ENCODE data around the gene C19orf81.

The C19orf81 gene

GRCh38 chr19:50629801-50630200 lies 19.4 kb upstream of the C19orf81 start:
- DNase-seq, result no peak

GRCh38 chr19:50632151-50632835 lies 17.0 kb upstream of the C19orf81 start:
- no peak for DNase-seq

- no peak for DNase-seq
These were observed 15.9 kb upstream of the C19orf81 start for GRCh38 chr19:50633359-50633758.

- no peak for DNase-seq
These were observed 15.3 kb upstream of the C19orf81 start for GRCh38 chr19:50633973-50634372.

DNA sequence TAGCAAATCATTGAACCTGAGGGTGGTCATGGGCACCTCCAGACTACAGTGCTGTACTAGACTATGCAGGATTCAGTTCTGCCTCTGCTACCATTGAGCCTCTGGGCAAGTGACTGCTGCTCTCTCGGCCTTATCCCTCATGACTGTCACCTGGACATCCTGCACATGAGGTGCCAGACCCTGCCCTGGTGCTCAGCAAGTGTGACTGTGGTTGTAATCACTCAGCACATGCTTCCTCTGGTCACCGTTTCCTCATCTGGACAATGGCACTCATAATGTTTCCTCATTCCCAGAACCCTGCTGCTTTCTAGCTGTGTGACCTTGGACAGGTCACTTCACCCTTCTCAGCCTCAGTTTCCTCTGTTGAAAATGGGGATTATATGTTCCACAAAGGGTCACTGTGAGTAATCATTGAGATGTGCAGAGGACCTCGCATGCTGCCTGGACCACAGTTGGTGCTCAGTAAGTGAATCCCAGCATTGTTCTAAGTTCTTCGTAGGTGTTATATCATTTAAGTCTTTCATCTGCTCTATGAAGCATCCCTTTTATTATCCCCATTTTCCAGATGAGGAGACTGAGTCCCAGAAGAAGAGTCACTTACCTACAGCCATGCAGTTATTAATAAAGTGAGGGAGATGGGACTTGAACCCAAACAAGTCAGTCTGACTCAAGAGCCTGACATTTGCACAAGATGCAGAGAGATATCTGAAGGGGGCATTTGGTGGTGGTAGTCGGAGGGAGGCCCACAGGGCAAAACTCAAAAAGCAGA lies 12.7 kb upstream of the C19orf81 start:
- no peak for DNase-seq

DNA sequence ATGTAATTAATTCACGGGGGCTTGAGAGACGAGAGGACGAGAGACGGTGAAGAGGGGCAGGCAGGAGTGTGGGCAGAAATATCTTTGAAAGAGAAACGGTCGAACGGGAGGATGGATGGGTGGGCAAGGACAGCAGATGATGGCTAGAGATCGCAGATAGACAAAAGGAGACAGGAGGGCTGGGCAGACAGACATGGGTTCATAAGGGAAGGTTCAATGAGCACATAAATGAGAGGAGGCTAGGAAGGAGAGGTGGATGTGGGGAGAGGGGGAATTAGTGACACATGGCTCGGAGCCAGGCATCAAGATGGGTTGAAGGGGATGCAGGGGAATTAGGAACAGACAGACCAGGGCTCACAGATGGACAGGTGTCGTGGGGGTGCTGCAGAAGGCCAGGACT lies 10.6 kb upstream of the C19orf81 start:
- no peak for DNase-seq

- DNase-seq, result peak; percentile 68
These were observed 9.8 kb upstream of the C19orf81 start, which contains the start of gene SYT3 for GRCh38 chr19:50639121-50640112. TSS of gene SYT3 (minus strand) at chr19:50639881. CDS start at chr19:50637411, 2,470 bp downstream.

GRCh38 chr19:50640368-50640767 lies 8.9 kb upstream of the C19orf81 start:
- no peak for DNase-seq

GRCh38 chr19:50644315-50644915 lies 4.8 kb upstream of the C19orf81 start:
- no peak for DNase-seq

DNA sequence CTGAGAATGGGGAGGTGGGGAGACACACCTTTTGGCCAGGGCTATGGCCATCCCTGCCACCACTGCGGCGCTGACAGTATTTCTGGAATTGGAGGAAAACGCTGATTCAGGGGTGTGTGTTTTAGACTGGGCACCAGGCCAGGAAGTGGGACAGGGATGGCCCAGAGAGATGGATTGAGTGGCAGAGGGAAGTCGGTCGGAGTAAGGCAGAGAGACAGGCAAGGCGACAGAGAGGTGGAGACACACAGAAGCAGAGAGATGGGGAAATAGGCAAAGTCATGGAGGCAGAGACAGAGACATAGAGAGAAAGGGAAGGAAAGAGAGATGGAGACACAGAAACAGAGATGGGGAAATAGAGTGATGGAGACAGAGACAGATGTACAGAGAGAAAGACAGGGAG lies 4.1 kb upstream of the C19orf81 start:
- no peak for DNase-seq

DNA sequence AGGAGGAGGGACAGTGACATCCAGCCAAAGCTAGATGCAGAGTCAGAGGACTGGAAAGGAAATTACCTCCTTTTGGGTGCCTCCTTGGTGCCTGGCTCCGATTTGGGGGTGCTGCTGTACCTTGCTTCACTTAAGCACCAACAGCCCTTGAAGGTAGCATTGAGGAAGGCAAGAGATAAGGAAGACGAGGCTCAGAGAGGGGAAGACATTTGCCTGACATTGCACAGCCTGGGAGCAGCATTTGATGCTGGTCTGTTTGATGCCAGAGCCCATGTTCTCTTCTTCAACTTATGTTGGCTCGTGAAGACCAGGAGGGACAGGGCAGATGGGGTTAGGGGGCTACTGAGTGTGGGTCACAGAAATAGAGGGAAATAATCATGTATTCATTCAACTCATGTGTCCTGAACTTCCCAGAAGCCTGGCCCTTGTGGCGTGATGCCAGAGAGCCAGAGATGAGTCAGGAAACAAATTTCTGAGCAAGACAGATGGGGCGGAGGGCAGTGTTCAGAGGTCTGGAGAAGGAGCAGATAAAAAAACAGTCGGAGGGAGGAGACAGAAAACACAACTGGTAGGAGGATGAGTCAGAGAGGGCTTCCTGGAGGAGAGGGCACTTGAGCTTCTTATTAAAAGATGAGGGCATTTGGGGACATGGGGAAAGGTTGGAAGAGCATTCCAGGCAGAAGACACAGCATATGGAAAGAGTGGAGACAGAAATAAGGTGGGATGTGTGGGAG lies 3.0 kb upstream of the C19orf81 start:
- no peak for DNase-seq

DNA sequence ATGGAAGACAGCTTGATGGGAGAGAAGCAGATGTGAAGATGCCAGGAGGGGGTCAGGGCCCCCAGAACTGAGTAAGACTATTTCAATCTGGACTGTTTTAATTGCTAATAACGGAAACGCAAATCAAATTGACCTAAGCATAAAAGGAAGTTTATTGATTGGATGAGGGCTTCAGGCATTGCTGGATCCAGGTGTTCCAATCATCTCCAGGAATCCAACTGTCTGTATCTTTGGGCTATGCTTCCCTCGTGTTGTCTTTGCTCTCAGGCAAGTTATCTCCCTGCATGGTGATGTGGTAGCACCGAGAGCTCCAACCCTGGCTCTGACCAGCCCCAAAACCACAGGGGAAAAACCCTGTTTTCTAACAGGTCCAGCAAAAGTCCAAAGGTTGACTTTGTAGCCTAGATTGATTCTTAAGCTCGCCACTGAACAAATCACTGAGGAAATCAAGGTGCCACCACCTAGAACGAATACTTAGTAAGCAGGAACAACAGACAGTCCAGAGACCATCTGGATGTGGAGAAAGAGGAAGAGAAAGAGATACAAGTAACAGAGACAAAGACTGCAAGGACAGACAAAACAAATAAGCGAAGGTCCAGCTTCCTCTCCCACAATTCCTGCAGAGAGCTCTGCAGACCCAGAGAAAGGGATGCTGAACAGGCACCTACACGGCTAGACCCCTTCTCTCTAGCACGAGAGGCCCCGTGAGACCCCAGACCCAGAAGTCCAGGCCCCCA lies 1.2 kb upstream of the C19orf81 start:
- DNase-seq, result no peak

- DNase-seq, result no peak
These were observed 586 bp upstream of the C19orf81 start for GRCh38 chr19:50648659-50649058.

DNA sequence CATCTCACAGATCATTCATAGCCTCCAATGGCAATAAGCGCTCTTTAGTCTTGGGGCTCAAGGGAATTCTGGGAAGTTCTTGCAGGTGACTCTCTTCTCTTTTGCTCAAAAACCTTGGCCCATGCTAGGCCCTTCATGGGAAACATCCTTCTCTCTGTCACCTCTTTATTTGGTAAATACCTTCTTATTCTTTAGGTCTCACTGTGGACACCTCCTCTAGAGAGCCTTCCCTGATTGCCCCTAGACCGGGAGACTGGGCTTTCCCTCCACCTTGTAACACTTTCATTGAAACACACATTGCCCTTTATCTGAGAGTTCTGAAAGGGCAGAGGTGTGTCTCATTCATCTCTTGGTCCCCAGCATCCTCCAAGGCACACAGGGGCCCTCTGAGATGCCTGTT lies 1.9 kb downstream of the C19orf81 start:
- DNase-seq, result no peak

- no peak for DNase-seq
These were observed 3.5 kb downstream of the C19orf81 start for GRCh38 chr19:50652722-50653121.

DNA sequence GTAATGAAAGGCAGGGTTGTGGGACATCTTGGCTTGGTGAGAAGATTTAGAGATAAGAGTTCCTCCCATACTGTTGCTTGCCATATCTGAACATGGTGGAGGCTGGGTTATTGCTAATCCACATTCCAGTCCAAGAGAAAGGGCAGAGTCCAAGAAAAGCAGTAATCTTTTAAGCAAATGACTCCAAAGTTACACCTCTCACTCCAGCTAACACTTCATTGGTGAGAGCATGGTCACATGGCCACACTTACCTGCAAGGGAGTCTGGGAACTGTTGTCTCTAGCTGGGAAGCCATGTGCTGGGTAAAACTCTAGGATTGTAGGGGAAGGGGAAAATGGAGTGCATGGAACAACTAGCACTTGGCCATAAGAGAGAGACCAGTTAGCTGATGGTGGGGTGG lies 5.6 kb downstream of the C19orf81 start:
- DNase-seq, result no peak

DNA sequence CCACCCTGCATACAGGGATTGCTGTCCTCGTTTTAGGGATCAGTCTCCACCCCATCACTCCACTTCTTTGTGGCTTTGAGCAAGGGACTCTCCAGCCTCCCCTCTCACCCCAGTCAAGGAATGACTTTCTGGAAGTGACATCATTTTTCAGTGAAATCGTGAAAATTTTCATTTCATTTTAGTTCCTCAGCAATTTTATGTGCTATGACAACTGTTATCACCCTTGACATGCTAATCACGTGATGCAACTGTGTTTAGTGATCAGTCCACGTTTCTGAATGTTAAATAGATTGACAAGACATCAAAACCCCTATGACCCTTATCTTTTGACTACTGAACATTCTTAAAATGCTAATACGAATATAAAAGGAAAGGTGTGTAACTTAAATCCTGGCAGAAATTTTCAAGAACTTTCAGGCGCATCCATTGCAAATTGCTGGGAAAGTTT lies 8.0 kb downstream of the C19orf81 start:
- no peak for DNase-seq

- DNase-seq, result peak; percentile 93
These were observed 8.6 kb downstream of the C19orf81 start for GRCh38 chr19:50657712-50658440.

DNA sequence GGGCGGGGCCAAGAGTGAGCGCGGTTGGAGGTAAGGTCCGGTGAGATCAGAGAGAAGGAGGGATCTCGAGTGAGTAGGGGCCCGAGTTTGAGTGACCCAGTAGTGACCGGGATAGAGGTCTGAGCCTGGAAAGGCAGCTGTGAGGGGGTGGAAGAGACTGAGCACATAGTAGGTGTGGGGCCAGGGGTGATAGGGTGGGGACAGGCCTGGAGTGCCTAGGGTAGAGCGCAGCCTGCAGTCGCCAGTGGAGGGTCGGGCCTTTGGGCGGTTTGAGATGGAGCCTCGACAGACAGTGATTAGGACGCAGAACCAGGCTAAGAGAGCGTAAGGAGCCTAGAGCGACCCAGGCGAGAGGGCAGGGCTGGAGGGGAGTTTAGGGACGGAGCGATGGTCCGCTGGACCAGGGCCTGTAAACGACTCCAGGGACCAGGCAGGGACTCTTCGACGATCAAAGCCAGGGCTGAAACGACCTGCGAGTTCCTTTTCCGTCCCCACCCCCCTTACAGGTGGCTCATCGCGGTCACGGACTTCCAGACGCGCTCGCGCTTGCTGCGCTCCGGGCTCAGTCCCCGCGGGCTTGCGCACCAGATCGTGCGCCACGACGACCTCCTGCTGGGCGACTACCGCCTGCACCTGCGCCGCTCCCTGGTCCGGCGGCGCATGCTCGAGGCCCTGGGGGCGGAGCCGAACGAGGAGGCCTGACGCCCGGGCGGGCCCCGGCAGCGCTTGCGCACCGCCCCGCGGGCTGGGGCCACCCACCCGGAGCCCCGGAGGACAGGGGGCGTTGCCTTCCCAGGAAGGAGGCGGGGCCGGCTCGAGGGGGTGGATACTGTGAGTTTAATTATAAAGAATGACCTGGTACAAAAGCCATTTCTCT lies 9.4 kb downstream of the C19orf81 start:
- peak; percentile 87 for DNase-seq

Measured in activated CD8-positive, alpha-beta memory T cell treated with anti-CD3 and anti-CD28 coated beads, Interleukin-2, amount 50 U/mL, for 48 hours (primary cell).